Karpas-422 (cell line): ENCODE results near the gene PLCB1. TPM values are rescaled to one million over a fixed set of nuclear protein-coding genes. Genes with fewer than 3 reads are reported as not detected.

Experiments used
- DNase-seq: peaks from one replicate; pipeline ENCODE4 v3.0.0-alpha.2; 2015
- H2AFZ ChIP-seq: fragments of 200-600 bp; sonication (generic); 2 replicates; pipeline ENCODE4 v1.6.1; 2014; ENCODE audit warnings: antibody characterized with exemption, low read length, mixed read lengths
- H3K27ac ChIP-seq: fragments of 200-600 bp; sonication (generic); 2 replicates; pipeline ENCODE4 v1.5.1; 2014; ENCODE audit warnings: mild to moderate bottlenecking, low read length, moderate library complexity
- H3K27me3 ChIP-seq: fragments of 200-600 bp; sonication (generic); 2 replicates; pipeline ENCODE4 v1.6.1; 2014; ENCODE audit warnings: low read length, mixed read lengths
- H3K36me3 ChIP-seq: fragments of 200-600 bp; sonication (generic); 2 replicates; pipeline ENCODE4 v1.6.1; 2014; ENCODE audit warnings: low read length, mixed read lengths; ENCODE audit not compliant: insufficient read depth
- H3K4me1 ChIP-seq: fragments of 200-600 bp; sonication (generic); 2 replicates; pipeline ENCODE4 v1.6.1; 2014; ENCODE audit warnings: mild to moderate bottlenecking, low read length, mixed read lengths
- H3K4me2 ChIP-seq: fragments of 200-600 bp; sonication (generic); 2 replicates; pipeline ENCODE4 v1.6.1; 2014; ENCODE audit warnings: low read length, low read depth, mild to moderate bottlenecking; ENCODE audit not compliant: poor library complexity, severe bottlenecking
- H3K4me3 ChIP-seq: fragments of 200-600 bp; sonication (generic); 2 replicates; pipeline ENCODE4 v1.5.1; 2014; ENCODE audit warnings: mild to moderate bottlenecking, antibody characterized with exemption, low read length, mixed read lengths
- H3K79me2 ChIP-seq: fragments of 200-600 bp; sonication (generic); 2 replicates; pipeline ENCODE4 v1.6.1; 2014; ENCODE audit warnings: mild to moderate bottlenecking, low read length, mixed read lengths
- H3K9ac ChIP-seq: fragments of 200-600 bp; sonication (generic); 2 replicates; pipeline ENCODE4 v1.6.0; 2014; ENCODE audit warnings: low read length
- H3K9me2 ChIP-seq: fragments of 200-600 bp; sonication (generic), shearing (Covaris generic); replicated peaks from 2 replicates; pipeline ENCODE4 v1.6.0; 2014; ENCODE audit warnings: mild to moderate bottlenecking, low read length, moderate library complexity; ENCODE audit not compliant: insufficient read depth
- H3K9me3 ChIP-seq: fragments of 300-700, 200-600 bp; sonication (generic); 2 replicates; pipeline ENCODE4 v1.6.1; 2014; ENCODE audit warnings: low read length, mixed read lengths
- H4K20me1 ChIP-seq: fragments of 200-600 bp; sonication (generic); 2 replicates; pipeline ENCODE4 v1.6.1; 2014; ENCODE audit warnings: mild to moderate bottlenecking, antibody characterized with exemption, low read length, low read depth; ENCODE audit not compliant: insufficient read depth
- total RNA-seq: library from RNA; depleted of rRNA; stranded (reverse); fragments of >200 nt; shearing (Covaris generic); gene quantifications from 2 replicates; pipeline ENCODE4 v1.2.3, GENCODE V29; 2014; ENCODE audit warnings: low replicate concordance

PLCB1 gene
- total RNA-seq, 1 experiment from 2014 or later: 0.82 TPM

DNA sequence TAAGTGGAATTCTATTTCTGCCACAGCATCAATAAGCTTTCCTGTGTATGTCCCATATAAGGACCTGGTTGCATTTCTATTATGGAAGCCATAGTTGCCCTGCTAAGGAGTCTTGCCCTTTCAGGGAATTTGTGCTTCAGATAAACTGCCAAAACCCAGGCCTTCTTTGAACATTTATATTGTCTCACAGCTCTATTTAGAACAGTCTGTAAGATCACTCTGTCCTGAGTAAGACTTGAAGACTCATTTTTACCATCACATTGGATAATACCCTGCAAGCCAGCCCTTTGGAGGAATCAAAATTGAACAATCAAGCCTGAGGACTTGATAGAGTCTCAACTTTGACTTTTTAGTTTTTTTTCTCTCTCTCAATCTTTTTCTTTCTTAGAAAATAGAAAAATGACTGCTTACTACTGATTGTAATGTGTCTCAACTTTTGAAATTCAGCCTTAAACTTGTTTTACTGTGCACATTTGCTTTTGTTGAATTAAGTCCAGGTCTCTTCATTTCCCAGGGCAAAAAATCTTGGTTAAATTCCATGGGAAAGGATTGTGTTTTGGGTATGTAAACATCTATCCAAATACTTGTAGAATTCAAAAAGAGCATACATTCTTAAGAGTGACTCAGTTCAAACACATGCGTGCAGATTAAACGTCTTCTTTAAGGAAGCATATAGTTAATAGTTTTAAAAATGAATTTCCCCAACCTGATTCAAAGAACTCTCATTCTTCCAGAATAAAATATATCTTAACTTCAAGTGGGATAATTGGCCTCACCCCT, 91.2 kb downstream of the PLCB1 start:
- Histone ChIP-seq H3K9me3 (no peaks in the 10 kb centered on the region), H3K4me3 (no peak overlapping the region), H4K20me1 (no peaks in the 10 kb centered on the region), H3K79me2 (no peaks in the 10 kb centered on the region), H3K4me2 (no peak overlapping the region), H2AFZ (no peak overlapping the region), H3K36me3 (no peaks in the 10 kb centered on the region), H3K9ac (no peak overlapping the region), H3K27ac (no peak overlapping the region), H3K4me1 (no peaks in the 10 kb centered on the region), H3K27me3 (no peaks in the 10 kb centered on the region), H3K9me2 (no peaks in the 10 kb centered on the region)
- DNase-seq: no peak

- H4K20me1 ChIP-seq: no peaks in the 10 kb centered on the region
- DNase-seq: no peak
- no peak overlapping the region for H3K4me2 ChIP-seq
- H3K79me2 ChIP-seq: no peaks in the 10 kb centered on the region
- H3K36me3 ChIP-seq: no peaks in the 10 kb centered on the region
- H3K4me1 ChIP-seq: no peaks in the 10 kb centered on the region
- H2AFZ ChIP-seq: no peak overlapping the region
- no peaks in the 10 kb centered on the region for H3K27me3 ChIP-seq
- H3K4me3 ChIP-seq: no peak overlapping the region
- H3K9me2 ChIP-seq: no peaks in the 10 kb centered on the region
- no peak overlapping the region for H3K9ac ChIP-seq
- H3K9me3 ChIP-seq: no peaks in the 10 kb centered on the region
- H3K27ac ChIP-seq: no peak overlapping the region
These were observed 93.6 kb downstream of the PLCB1 start for GRCh38 chr20:8225658-8226057.

DNA sequence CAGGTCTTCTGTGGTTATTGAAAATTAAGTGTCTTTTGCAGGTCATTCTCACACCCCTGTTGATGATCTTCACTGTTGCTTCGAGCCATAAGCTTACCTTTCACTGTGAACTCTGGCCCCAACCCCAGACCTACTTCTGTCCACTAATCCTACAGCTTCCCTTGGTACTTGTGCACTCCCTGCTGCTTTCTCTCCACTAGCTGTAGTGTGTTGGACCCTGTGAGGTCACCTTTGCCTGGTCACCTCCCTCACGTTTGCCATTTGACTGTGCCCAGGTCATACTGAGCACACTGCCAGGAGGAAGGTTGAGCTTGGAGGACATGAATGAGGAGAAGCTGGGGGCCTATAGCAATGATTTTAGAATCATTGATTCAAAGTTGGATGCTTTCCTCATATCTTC, 94.0 kb downstream of the PLCB1 start:
- H3K27me3 ChIP-seq: no peaks in the 10 kb centered on the region
- no peak overlapping the region for H3K4me2 ChIP-seq
- H3K9ac ChIP-seq: no peak overlapping the region
- no peaks in the 10 kb centered on the region for H3K9me2 ChIP-seq
- H3K4me3 ChIP-seq: no peak overlapping the region
- H2AFZ ChIP-seq: no peak overlapping the region
- H3K4me1 ChIP-seq: no peaks in the 10 kb centered on the region
- no peak overlapping the region for H3K27ac ChIP-seq
- DNase-seq: no peak
- no peaks in the 10 kb centered on the region for H4K20me1 ChIP-seq
- H3K9me3 ChIP-seq: no peaks in the 10 kb centered on the region
- no peaks in the 10 kb centered on the region for H3K36me3 ChIP-seq
- H3K79me2 ChIP-seq: no peaks in the 10 kb centered on the region

DNA sequence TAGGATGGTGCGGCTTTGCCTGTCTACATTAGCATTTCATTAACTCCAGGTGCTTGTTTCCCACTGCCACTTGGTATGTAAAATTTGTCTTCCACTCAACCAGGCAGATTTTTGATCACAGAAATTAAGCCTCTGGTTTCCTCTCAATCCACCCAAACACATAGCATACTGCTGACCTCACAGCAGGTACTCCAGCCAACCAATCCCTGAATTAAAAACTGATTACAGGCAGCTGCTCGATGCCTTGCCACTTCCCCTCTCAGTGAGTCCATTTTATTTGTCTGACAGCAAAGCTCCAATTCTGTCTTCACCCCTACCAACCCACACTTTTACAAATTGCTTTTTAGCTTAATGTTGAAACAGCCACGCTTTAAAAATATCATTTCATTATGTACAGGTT, 95.2 kb downstream of the PLCB1 start:
- H2AFZ ChIP-seq: no peak overlapping the region
- no peaks in the 10 kb centered on the region for H3K9me3 ChIP-seq
- H3K4me2 ChIP-seq: no peak overlapping the region
- H3K9ac ChIP-seq: no peak overlapping the region
- no peak overlapping the region for H3K4me3 ChIP-seq
- no peaks in the 10 kb centered on the region for H3K4me1 ChIP-seq
- no peaks in the 10 kb centered on the region for H3K36me3 ChIP-seq
- H4K20me1 ChIP-seq: no peaks in the 10 kb centered on the region
- H3K79me2 ChIP-seq: no peaks in the 10 kb centered on the region
- H3K9me2 ChIP-seq: no peaks in the 10 kb centered on the region
- no peak overlapping the region for H3K27ac ChIP-seq
- no peak for DNase-seq
- no peaks in the 10 kb centered on the region for H3K27me3 ChIP-seq

DNA sequence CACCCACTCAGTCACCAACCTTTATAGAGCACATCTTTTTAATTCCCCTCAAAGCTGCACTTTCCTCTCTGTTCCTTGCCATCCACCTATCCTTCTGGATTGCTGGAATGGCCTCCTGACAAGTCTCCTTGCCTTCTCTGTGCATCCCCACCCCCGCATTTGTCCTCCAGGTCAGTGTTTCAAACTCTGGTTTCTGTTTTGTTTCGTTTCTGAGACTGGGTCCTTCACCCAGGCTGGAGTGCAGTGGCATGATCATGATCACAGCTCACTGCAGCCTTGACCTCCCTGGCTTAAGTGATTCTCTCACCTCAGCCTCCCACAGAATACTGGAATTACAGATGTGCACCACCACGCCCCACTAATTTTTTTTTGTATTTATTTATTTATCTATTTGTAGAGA, 96.2 kb downstream of the PLCB1 start:
- H3K9ac ChIP-seq: no peak overlapping the region
- DNase-seq: no peak
- no peaks in the 10 kb centered on the region for H3K27me3 ChIP-seq
- H3K4me3 ChIP-seq: no peak overlapping the region
- H2AFZ ChIP-seq: no peak overlapping the region
- no peak overlapping the region for H3K27ac ChIP-seq
- no peaks in the 10 kb centered on the region for H3K4me1 ChIP-seq
- H3K9me3 ChIP-seq: no peaks in the 10 kb centered on the region
- no peaks in the 10 kb centered on the region for H4K20me1 ChIP-seq
- no peak overlapping the region for H3K4me2 ChIP-seq
- no peaks in the 10 kb centered on the region for H3K9me2 ChIP-seq
- no peaks in the 10 kb centered on the region for H3K79me2 ChIP-seq
- no peaks in the 10 kb centered on the region for H3K36me3 ChIP-seq

DNA sequence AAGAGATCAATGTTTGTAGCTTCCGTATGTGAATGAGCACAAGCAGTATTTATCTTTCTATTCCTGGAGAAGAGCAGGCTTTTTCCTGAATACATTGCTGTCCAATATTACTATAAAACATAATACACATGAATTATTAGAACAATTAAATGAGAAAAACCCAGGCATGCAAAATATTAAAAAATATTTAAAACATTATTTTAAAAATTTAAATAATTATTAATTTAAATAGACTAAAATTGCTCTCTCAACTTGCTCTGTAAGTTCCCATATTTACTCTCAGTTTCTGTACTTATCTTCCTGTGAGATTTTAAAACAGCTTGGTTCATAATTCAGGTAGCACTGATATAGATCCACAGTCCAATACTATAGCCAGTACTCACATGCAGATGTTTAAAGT, 97.0 kb downstream of the PLCB1 start:
- H3K79me2 ChIP-seq: no peaks in the 10 kb centered on the region
- H2AFZ ChIP-seq: no peak overlapping the region
- H3K4me3 ChIP-seq: no peak overlapping the region
- no peaks in the 10 kb centered on the region for H3K27me3 ChIP-seq
- H3K4me2 ChIP-seq: no peak overlapping the region
- no peaks in the 10 kb centered on the region for H3K9me2 ChIP-seq
- H4K20me1 ChIP-seq: no peaks in the 10 kb centered on the region
- no peak overlapping the region for H3K27ac ChIP-seq
- H3K4me1 ChIP-seq: no peaks in the 10 kb centered on the region
- no peaks in the 10 kb centered on the region for H3K36me3 ChIP-seq
- no peak overlapping the region for H3K9ac ChIP-seq
- H3K9me3 ChIP-seq: no peaks in the 10 kb centered on the region
- DNase-seq: no peak

DNA sequence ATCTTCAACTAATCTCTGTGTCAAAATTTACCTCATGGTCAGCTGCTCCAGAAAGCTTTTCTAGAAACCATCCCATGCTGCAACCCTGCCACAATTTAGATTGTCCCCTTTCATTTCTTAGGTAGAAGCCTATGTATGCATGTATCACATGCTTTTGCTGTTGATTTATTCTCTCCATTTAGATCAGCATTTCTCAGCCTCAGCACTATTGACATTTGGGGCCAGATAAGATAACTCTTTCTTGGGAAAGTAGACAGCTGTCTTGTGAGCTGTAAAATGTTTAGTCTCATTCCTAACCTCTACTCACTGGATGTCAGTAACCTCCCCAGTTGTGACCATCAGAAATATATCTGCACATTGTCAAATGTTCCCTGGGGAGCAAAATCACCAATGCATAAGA, 99.0 kb downstream of the PLCB1 start:
- Histone ChIP-seq H3K9ac (no peak overlapping the region), H3K9me2 (no peaks in the 10 kb centered on the region), H2AFZ (no peak overlapping the region), H3K36me3 (no peaks in the 10 kb centered on the region), H4K20me1 (no peaks in the 10 kb centered on the region), H3K4me2 (no peak overlapping the region), H3K4me3 (no peak overlapping the region), H3K79me2 (no peaks in the 10 kb centered on the region), H3K27me3 (no peaks in the 10 kb centered on the region), H3K27ac (no peak overlapping the region), H3K9me3 (no peaks in the 10 kb centered on the region), H3K4me1 (no peaks in the 10 kb centered on the region)
- DNase-seq: no peak

- H3K4me3 ChIP-seq: no peak overlapping the region
- H3K79me2 ChIP-seq: no peaks in the 10 kb centered on the region
- H3K9ac ChIP-seq: no peak overlapping the region
- DNase-seq: no peak
- no peaks in the 10 kb centered on the region for H3K36me3 ChIP-seq
- H3K27me3 ChIP-seq: no peaks in the 10 kb centered on the region
- no peak overlapping the region for H3K27ac ChIP-seq
- no peaks in the 10 kb centered on the region for H4K20me1 ChIP-seq
- no peaks in the 10 kb centered on the region for H3K9me2 ChIP-seq
- H3K4me2 ChIP-seq: no peak overlapping the region
- no peak overlapping the region for H2AFZ ChIP-seq
- no peaks in the 10 kb centered on the region for H3K4me1 ChIP-seq
- H3K9me3 ChIP-seq: no peaks in the 10 kb centered on the region
These were observed 100.3 kb downstream of the PLCB1 start for GRCh38 chr20:8232332-8232731.
